ENCODE data around the gene IDH3B. TPM values are rescaled to one million over a fixed set of nuclear protein-coding genes. Genes with fewer than 3 reads are reported as not detected.
"Not testable (repeated sequence)": the region's sequence is repeated elsewhere in the genome, so short reads cannot be mapped to it uniquely, and the experiment has no call there.

The IDH3B gene
- polyA plus RNA-seq, 1 experiment = 113 TPM

GRCh38 chr20:2688041-2688591, 24.1 kb upstream of the IDH3B start:
- ChIA-PET POLR2A (no interaction called here), CTCF (interaction anchor here (0.7 to 2.9 kb wide), 8 partner anchors 16 to 313 kb away, joined by 3 to 15 read pairs (median 6); no protein-coding TSS in a partner anchor)

GRCh38 chr20:2687514-2687913, 23.5 kb upstream of the IDH3B start:
- ChIA-PET CTCF (interaction anchor here (0.6 to 2.9 kb wide), 8 partner anchors 15 to 313 kb away, joined by 3 to 15 read pairs (median 4); no protein-coding TSS in a partner anchor), POLR2A (no interaction called here)
- no peak for TF ChIP-seq CTCF (IDR thresholded peaks at IDR 0.05; ENCODE audit: low read depth, low read length)
- DNase-seq (ENCODE audit: low read depth, low spot score) = no peak
- Histone ChIP-seq H3K9me3 (ENCODE audit: control insufficient read depth, insufficient read depth, low read length) (no peaks in the 10 kb centered on the region), H3K4me3 (ENCODE audit: low read depth, low read length) (no peak overlapping the region), H3K27ac (ENCODE audit: low read depth, low read length) (no peak overlapping the region), H3K27me3 (ENCODE audit: control insufficient read depth, insufficient read depth, low read length) (peaks cover 42% of the 10 kb centered on the region)

More at GRCh38 chr20:2688041-2688591, 24.1 kb upstream of the IDH3B start:
- H3K27ac ChIP-seq (ENCODE audit: low read depth, low read length) = no peak overlapping the region
- peaks cover 41% of the 10 kb centered on the region for H3K27me3 ChIP-seq (ENCODE audit: control insufficient read depth, insufficient read depth, low read length)
- no peaks in the 10 kb centered on the region for H3K9me3 ChIP-seq (ENCODE audit: control insufficient read depth, insufficient read depth, low read length)
- peak; percentile 70 for TF ChIP-seq CTCF (IDR thresholded peaks at IDR 0.05; ENCODE audit: low read depth, low read length)
- H3K4me3 ChIP-seq (ENCODE audit: low read depth, low read length) = no peak overlapping the region
- DNase-seq (ENCODE audit: low read depth, low spot score) = no peak

- POLR2A ChIA-PET; CTCF ChIA-PET; H3K9me3 ChIP-seq (ENCODE audit: control insufficient read depth, insufficient read depth, low read length); H3K4me3 ChIP-seq (ENCODE audit: low read depth, low read length); H3K27ac ChIP-seq (ENCODE audit: low read depth, low read length); DNase-seq (ENCODE audit: low read depth, low spot score): not testable (repeated sequence)
- H3K27me3 ChIP-seq (ENCODE audit: control insufficient read depth, insufficient read depth, low read length) = peaks cover 24% of the 10 kb centered on the region
Observed at GRCh38 chr20:2684817-2685216, 20.8 kb upstream of the IDH3B start.

- H3K4me3 ChIP-seq (ENCODE audit: low read depth, low read length); H3K9me3 ChIP-seq (ENCODE audit: control insufficient read depth, insufficient read depth, low read length); POLR2A ChIA-PET; CTCF ChIA-PET; DNase-seq (ENCODE audit: low read depth, low spot score); H3K27ac ChIP-seq (ENCODE audit: low read depth, low read length): not testable (repeated sequence)
- H3K27me3 ChIP-seq (ENCODE audit: control insufficient read depth, insufficient read depth, low read length) = peaks cover 18% of the 10 kb centered on the region
Observed at GRCh38 chr20:2682040-2682439, 18.0 kb upstream of the IDH3B start.

- no peak for TF ChIP-seq CTCF (IDR thresholded peaks at IDR 0.05; ENCODE audit: low read depth, low read length)
- no peak overlapping the region for H3K4me3 ChIP-seq (ENCODE audit: low read depth, low read length)
- no peak for DNase-seq (ENCODE audit: low read depth, low spot score)
- no peaks in the 10 kb centered on the region for H3K9me3 ChIP-seq (ENCODE audit: control insufficient read depth, insufficient read depth, low read length)
- POLR2A ChIA-PET = no interaction called here
- H3K27me3 ChIP-seq (ENCODE audit: control insufficient read depth, insufficient read depth, low read length) = peaks cover 16% of the 10 kb centered on the region
- no peak overlapping the region for H3K27ac ChIP-seq (ENCODE audit: low read depth, low read length)
- CTCF ChIA-PET = no interaction called here
Observed at GRCh38 chr20:2680046-2680445, 16.0 kb upstream of the IDH3B start.

- DNase-seq (ENCODE audit: low read depth, low spot score) = no peak
- TF ChIP-seq CTCF (IDR thresholded peaks at IDR 0.05; ENCODE audit: low read depth, low read length) = no peak
- Histone ChIP-seq H3K27me3 (ENCODE audit: control insufficient read depth, insufficient read depth, low read length) (peaks cover 14% of the 10 kb centered on the region), H3K4me3 (ENCODE audit: low read depth, low read length) (no peak overlapping the region), H3K27ac (ENCODE audit: low read depth, low read length) (no peak overlapping the region), H3K9me3 (ENCODE audit: control insufficient read depth, insufficient read depth, low read length) (no peaks in the 10 kb centered on the region)
- POLR2A ChIA-PET = interaction anchor here (0.6 kb wide), 1 partner anchor 158 kb away, joined by 7 read pairs; no protein-coding TSS in a partner anchor
- CTCF ChIA-PET = no interaction called here
Observed at GRCh38 chr20:2673453-2673852, 9.4 kb upstream of the IDH3B start.
